ENCODE measurements around the gene FSTL1.

The FSTL1 gene

GRCh38 chr3:120450600-120451271 is at the start of gene FSTL1:
FSTL1 (minus strand) TSS chr3:120450992; CDS start chr3:120450746, 246 bp downstream.
- peak; percentile 86 for DNase-seq

GRCh38 chr3:120498556-120499346 is 48.0 kb upstream of the FSTL1 start:
- peak; percentile 98 for DNase-seq

GRCh38 chr3:120497818-120498217 is 47.0 kb upstream of the FSTL1 start:
- peak; percentile 48 for DNase-seq

- DNase-seq, result peak; percentile 97
Observed at GRCh38 chr3:120497336-120497735, 46.5 kb upstream of the FSTL1 start.

GRCh38 chr3:120496278-120497002 is 45.6 kb upstream of the FSTL1 start:
- peak; percentile 92 for DNase-seq

- DNase-seq, result no peak
Observed at GRCh38 chr3:120495809-120496208, 45.0 kb upstream of the FSTL1 start.

- no peak for DNase-seq
Observed at GRCh38 chr3:120492103-120492502, 41.3 kb upstream of the FSTL1 start.

GRCh38 chr3:120489421-120489820 is 38.6 kb upstream of the FSTL1 start:
- DNase-seq, result no peak

- DNase-seq, result no peak
Observed at GRCh38 chr3:120488296-120488695, 37.5 kb upstream of the FSTL1 start.

GRCh38 chr3:120487191-120487650 is 36.4 kb upstream of the FSTL1 start:
- peak; percentile 88 for DNase-seq

- DNase-seq, result no peak
Observed at GRCh38 chr3:120481081-120481480, 30.3 kb upstream of the FSTL1 start.

- DNase-seq, result no peak
Observed at GRCh38 chr3:120477781-120478180, 27.0 kb upstream of the FSTL1 start.

- DNase-seq, result peak; percentile 48
Observed at GRCh38 chr3:120475722-120476377, 25.1 kb upstream of the FSTL1 start.

- peak; percentile 90 for DNase-seq
Observed at GRCh38 chr3:120473896-120474675, 23.3 kb upstream of the FSTL1 start.

- DNase-seq, result peak; percentile 56
Observed at GRCh38 chr3:120473389-120473788, 22.6 kb upstream of the FSTL1 start.

- DNase-seq, result peak; percentile 82
Observed at GRCh38 chr3:120472121-120472844, 21.5 kb upstream of the FSTL1 start.

- DNase-seq, result peak; percentile 86
Observed at GRCh38 chr3:120471643-120472042, 20.9 kb upstream of the FSTL1 start.

GRCh38 chr3:120470870-120471269 is 20.1 kb upstream of the FSTL1 start:
- DNase-seq, result no peak

GRCh38 chr3:120469882-120470301 is 19.1 kb upstream of the FSTL1 start:
- DNase-seq, result peak; percentile 22

GRCh38 chr3:120469440-120469839 is 18.6 kb upstream of the FSTL1 start:
- DNase-seq, result peak; percentile 83

- DNase-seq, result no peak
Observed at GRCh38 chr3:120468635-120469295, 18.0 kb upstream of the FSTL1 start.

Measured in fibroblast of skin of right biceps (primary cell).